ENCODE data around the gene RGPD8.
A peak's percentile ranks its signal among the peaks of the same experiment; 100 is the strongest.
"Not testable (repeated sequence)": the region's sequence is repeated elsewhere in the genome, so short reads cannot be mapped to it uniquely, and the experiment has no call there.

RGPD8 gene

DNA sequence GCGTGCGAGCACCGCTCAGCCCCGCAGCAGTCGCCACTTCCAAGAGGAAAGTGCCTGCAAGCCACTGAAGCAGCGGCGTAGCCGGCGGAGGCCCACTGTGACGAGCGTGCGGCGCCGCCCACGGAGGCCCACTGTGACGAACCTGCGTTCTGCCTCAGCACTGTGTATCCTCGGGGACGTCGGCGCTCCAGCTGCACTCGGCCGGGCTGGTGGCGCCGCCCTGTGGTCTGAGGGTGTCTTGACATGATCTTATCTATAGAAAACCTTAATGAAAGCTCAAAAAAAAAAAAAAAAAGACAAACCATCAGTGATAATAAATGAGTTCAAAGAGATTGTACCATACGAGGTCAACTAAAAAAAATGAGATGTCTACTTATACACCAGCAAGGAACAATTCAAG is at the start of gene RGPD8:
Gene RGPD8 (minus strand): TSS at position 166 of the 400 bp plus-strand sequence. CDS start 192 bp downstream, outside the sequence.
- peak; percentile 86 for DNase-seq

DNA sequence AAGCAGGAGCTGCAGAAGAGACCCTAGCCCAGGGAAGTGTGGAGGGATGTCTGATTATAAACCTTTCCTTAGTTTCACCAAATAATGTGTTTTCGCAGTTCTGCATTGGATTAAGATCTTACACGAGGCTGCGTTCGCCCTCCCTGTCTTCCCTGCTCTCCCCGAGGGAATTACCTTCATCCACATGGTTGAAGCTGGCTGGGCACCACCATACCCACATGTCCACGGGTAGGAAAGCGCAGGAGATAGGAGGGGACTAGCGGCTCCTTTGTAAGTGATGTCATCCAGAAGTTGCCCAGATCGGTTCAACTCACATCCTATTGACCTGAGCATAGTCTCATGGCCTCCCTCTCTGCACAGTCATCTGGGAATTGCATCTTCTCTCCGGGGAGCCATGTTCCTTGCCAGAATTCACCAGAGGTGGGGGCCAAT is 49.6 kb upstream of the RGPD8 start:
- DNase-seq, result no peak

- peak; percentile 74 for DNase-seq
These were observed 49.0 kb upstream of the RGPD8 start for GRCh38 chr2:112482309-112483041.

GRCh38 chr2:112481528-112482233 is 48.2 kb upstream of the RGPD8 start, which contains the start of gene TTL:
TTL (plus strand) TSS chr2:112482156; CDS start chr2:112482345, 189 bp downstream.
- DNase-seq, result peak; percentile 87

DNA sequence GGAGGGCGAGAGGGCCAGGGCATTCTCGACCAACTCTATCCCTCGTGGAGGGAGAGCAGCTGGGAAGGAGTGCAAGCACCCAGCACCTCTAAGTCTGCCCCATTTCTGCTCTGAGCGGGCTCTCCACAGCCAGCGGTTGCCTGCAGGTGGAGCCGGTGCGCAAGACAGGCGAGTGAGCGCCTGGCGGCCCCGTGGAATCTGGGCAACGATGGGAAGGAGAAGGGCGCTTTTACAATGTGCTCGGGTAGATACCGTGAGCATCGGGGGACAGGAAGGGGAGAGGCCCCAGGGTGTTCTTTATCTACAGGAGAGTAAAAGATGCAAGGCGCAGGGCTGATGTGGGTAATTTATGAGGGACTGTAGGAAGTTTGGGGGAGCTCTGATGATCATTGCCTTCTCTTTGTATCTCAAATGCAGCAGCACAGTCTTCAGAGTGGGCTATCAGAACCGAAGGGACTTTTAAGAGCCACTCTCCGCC is 47.6 kb upstream of the RGPD8 start:
- peak; percentile 90 for DNase-seq

GRCh38 chr2:112480530-112481049 is 47.1 kb upstream of the RGPD8 start:
- no peak for DNase-seq

DNA sequence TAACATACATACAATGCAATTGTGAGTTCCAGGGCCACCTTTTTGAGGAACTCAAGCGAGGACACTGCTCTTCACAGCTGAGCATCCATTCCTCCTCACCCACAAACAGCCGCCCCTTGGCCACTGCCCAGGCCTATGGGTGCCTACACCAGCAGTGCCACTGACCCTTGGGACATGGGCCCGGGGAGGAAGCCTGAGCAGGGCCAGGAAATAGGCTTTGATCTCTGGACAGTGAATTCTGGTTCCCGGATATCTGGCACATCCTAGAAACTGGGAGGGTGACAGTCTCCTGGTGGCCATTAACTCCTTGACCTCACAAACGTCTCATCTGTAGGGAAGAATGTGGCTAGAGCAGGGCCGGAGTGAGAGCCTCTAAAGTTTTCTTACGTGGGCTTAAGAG is 43.0 kb upstream of the RGPD8 start:
- no peak for DNase-seq

GRCh38 chr2:112474844-112475486 is 41.5 kb upstream of the RGPD8 start:
- no peak for DNase-seq

DNA sequence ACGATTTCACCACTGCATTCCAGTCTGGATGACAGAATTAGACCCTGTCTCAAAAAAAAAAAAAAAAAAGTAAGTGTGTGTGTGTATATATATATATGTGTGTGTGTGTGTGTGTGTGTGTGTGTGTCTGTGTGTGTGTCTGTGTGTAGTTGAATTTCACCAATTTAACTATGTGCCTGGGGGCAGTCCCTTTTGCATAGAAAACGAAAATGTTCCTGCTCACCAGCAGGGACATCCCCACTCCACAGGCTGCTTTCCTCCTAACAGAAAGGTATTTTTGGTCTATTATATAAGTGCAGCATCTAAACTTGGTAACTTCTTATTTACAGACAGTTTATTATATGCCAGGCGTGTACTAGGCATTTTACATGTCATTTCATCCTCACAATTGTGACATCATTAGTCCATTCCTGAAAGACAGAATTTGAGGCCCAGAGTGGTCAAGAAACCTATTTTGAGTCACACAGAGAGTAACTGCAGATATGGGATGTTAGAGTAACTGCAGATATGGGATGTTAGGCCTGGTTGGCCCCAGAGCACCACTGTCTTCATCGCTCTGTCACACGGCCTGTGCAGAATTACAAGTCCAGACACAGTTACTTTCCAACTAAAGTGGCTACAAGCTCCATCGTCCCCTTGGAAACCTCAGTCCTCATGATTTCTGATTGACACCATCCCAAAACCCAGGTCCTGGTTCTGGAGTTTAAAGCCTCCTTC is 39.3 kb upstream of the RGPD8 start:
- no peak for DNase-seq

- no peak for DNase-seq
These were observed 31.9 kb upstream of the RGPD8 start for GRCh38 chr2:112465382-112465781.

DNA sequence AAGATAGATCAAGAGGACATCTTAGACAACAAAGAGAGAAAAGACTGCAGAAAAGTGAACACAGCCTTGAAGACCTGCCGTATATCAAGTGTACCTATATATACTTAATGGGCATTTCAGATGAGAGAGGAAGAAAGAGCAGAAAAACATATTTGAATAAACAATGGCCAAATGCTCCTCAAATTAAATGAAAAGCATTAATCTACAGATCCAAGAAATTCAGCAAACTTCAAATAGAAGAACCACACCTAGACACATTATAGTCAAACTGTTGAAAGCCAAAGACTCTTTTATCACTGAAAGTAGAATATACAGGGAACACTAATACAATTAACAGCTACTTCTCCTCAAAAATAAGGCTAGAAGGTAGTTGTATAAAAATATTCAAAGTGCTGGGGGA is 29.8 kb upstream of the RGPD8 start:
- DNase-seq, result no peak

- no peak for DNase-seq
These were observed 28.7 kb upstream of the RGPD8 start for GRCh38 chr2:112462178-112462577.

DNA sequence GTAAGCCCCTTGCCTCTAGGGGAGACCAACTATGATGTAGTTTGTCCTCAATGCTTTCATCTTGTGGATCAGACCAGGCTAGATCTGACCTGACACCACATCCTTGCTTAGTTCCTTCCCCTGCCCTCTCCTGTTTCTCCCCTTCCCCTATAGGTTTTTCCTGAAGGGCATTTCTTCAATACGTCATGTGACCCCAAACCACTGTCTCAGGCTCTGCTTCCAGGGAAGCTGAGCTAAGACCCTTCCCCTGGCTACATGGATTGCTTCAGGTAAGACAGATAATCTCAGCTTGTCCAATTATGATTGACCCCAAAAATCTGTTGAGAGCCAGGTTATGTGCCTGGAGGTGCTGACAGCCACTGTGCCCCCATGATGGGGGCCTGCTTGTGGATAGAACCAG is 25.9 kb upstream of the RGPD8 start:
- DNase-seq, result no peak

- no peak for DNase-seq
These were observed 21.1 kb upstream of the RGPD8 start for GRCh38 chr2:112454586-112454985.

- no peak for DNase-seq
These were observed 17.9 kb upstream of the RGPD8 start for GRCh38 chr2:112451317-112451716.

DNA sequence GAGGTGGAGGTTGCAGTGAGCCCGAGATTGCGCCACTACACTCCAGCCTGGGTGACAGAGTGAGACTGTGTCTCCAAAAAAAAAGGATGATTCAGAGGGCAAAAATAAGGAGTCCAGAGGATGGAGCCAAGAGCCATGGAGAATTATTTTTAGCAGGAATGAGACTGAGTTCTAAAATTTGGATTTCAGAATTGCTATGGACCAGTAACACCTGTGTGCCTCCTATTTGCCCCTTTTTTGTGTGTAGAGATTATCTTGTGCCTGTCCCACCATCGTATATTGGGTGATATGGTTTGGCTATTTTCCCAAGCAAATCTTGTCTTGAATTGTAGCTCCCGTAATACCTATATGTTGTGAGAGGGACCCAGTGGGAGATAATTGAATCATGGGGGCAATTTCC is 16.4 kb upstream of the RGPD8 start:
- no peak for DNase-seq

- DNase-seq, result not testable (repeated sequence)
These were observed 10.8 kb upstream of the RGPD8 start for GRCh38 chr2:112444256-112444655.

DNA sequence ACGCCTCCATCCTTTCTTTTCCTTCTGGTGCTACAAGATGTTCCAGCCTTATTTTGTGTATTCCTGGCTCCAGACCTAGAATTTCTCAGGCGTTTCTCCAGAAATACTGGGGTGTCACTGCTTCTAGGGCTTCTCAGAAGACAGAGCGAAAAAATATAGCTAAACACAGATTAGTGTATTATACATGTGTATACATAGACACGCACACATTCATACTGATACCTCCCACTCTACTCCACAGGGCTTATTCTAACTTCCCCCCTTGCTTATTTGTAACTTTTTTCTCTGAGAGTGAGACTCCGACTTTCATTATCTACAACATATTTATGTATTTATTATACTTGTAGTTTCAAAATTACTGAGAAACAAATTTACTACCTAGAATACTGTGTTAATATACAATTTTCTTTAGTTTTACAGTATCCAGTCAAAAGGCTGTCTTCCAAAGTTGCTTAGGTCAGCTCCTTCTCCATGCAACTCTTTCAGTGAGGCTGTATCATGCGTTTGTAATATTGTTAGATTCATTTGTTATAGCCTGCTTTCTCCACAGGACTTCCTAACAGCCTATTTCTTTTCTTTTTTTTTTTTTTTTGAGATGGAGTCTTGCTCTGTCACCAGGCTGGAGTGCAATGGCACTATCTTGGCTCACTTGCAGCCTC is 5.3 kb upstream of the RGPD8 start:
- not testable (repeated sequence) for DNase-seq

DNA sequence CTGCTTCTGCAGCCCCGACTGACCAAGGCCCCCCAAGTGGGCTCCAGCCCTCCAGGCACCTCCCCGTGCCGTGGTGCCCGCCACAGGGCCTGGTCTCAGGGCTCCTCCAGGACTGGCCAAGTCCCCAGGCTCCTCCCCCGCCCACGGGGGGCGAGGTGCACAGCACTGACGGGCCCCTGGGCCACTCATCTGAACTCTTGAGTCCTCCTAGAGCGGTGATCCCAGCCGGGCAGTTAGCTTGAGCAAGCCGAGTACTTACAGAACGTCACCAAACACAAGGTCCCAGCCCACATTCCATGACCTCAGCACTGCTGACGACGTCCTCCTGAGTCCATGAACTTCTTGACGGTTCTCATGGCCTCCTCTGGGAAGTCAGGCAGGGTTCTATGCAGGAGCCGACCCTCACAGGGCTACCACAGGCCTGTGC is 4.0 kb upstream of the RGPD8 start:
- DNase-seq, result not testable (repeated sequence)

GRCh38 chr2:112436993-112437392 is 3.5 kb upstream of the RGPD8 start:
- not testable (repeated sequence) for DNase-seq

GRCh38 chr2:112435716-112436431 is 2.4 kb upstream of the RGPD8 start:
- DNase-seq, result not testable (repeated sequence)

All from activated CD8-positive, alpha-beta memory T cell treated with anti-CD3 and anti-CD28 coated beads, Interleukin-2, amount 50 U/mL, for 48 hours (primary cell).